Smooth muscle cell (in vitro differentiated cells): ENCODE measurements around the gene ARID1A. TPM values are rescaled to one million over a fixed set of nuclear protein-coding genes. Genes with fewer than 3 reads are reported as not detected.
A peak's percentile ranks its signal among the peaks of the same experiment; 100 is the strongest.

Experiments used
- DNase-seq: peaks from one replicate; lab custom pipeline; 2025; ENCODE audit not compliant: unreplicated experiment; lab: John Stamatoyannopoulos, UW
- H2AFZ ChIP-seq: fragments of 200-600 bp; sonication (generic); 2 replicates; pipeline ENCODE4 v1.6.0; 2016; ENCODE audit warnings: antibody characterized with exemption, low read depth, mild to moderate bottlenecking
- H3F3A ChIP-seq: fragments of 200-600 bp; sonication (generic); 2 replicates; pipeline ENCODE4 v1.6.0; 2017; ENCODE audit warnings: antibody characterized with exemption, low read depth
- H3K27ac ChIP-seq: fragments of 200-600 bp; sonication (generic); 2 replicates; pipeline ENCODE4 v1.5.1; 2016; ENCODE audit warnings: low read depth, mild to moderate bottlenecking
- H3K27me3 ChIP-seq: fragments of 200-600 bp; sonication (generic); 2 replicates; pipeline ENCODE4 v1.6.1; 2016; ENCODE audit warnings: low read depth, mild to moderate bottlenecking
- H3K36me3 ChIP-seq: fragments of 200-600 bp; sonication (generic); 2 replicates; pipeline ENCODE4 v1.5.1; 2016; ENCODE audit warnings: low read depth
- H3K4me1 ChIP-seq: fragments of 200-600 bp; sonication (generic); 2 replicates; pipeline ENCODE4 v1.5.1; 2016; ENCODE audit warnings: low read depth
- H3K4me2 ChIP-seq: fragments of 200-600 bp; sonication (generic); 2 replicates; pipeline ENCODE4 v1.6.0; 2016; ENCODE audit warnings: mild to moderate bottlenecking
- H3K4me3 ChIP-seq: fragments of 200-600 bp; sonication (generic); 2 replicates; pipeline ENCODE4 v1.5.1; 2016; ENCODE audit warnings: mild to moderate bottlenecking
- H3K79me2 ChIP-seq: fragments of 200-600 bp; sonication (generic); 2 replicates; pipeline ENCODE4 v1.6.0; 2016; ENCODE audit warnings: low read depth, mild to moderate bottlenecking
- H3K9ac ChIP-seq: fragments of 200-600 bp; sonication (generic); 2 replicates; pipeline ENCODE4 v1.6.0; 2016; ENCODE audit warnings: low read depth
- H3K9me3 ChIP-seq: fragments of 200-600 bp; sonication (generic); replicated peaks from 2 replicates; pipeline ENCODE4 v1.5.1; 2016; ENCODE audit warnings: low read depth
- H4K20me1 ChIP-seq: fragments of 200-600 bp; sonication (generic); 2 replicates; pipeline ENCODE4 v1.6.0; 2016; ENCODE audit warnings: low read depth
- WGBS: methylation state at CpG from one replicate; pipeline ENCODE4 v1.1.7; 2016; ENCODE audit warnings: low lambda C conversion rate; 5-methylcytosine and 5-hydroxymethylcytosine counted together
- polyA plus RNA-seq: library from polyadenylated mRNA; unstranded; fragments of >200 nt; fragmentation: Nextera tagmentation; extraction: Ambion mirVana; gene quantifications from 2 replicates; pipeline ENCODE4 v1.2.1, GENCODE V29; 2016
- total RNA-seq: library from RNA; depleted of rRNA; stranded (reverse); fragments of >200 nt; gene quantifications from 2 replicates; pipeline ENCODE4 v1.2.3, GENCODE V29; 2014
- TF ChIP-seq, protein P1 (sequence below): fragments of 200-600 bp; sonication (generic); IDR thresholded peaks from 2 replicates; pipeline ENCODE4 v1.5.1; 2017; ENCODE audit warnings: borderline replicate concordance, mild to moderate bottlenecking, antibody characterized with exemption; ENCODE audit not compliant: insufficient read depth, poor library complexity, severe bottlenecking

Gene ARID1A
- total and polyA plus RNA-seq, 2 experiments from 2014 or later, result 17.5 to 33.1 TPM

DNA sequence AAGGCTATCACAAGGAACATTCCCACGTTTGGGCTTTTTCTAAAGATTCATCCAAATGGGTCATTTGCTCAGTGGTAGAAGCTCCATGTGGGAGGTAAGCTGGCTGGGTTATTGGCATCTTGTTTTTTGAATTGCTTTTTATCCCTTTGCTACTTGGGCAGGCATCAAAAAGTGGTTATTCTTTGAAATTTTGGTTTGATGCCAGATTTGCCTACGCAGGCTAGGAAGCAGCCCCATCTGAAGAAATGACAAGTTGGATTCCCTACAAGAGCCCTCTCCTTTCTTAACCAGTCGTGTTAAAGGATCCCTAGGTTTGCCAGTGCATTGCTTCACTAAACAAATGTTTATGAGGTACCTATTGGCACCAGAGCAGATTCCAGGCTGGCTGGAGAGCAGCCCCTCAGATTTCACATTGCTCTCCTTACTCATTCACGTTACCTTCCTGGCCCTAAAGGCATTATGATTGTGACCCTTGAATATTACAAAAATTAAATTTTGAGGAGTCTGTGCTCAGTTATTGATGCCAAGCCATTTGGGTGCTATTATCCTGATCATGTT lies 38.8 kb downstream of the ARID1A start:
- H2AFZ ChIP-seq, result no peak overlapping the region
- H3K4me1 ChIP-seq, result no peaks in the 10 kb centered on the region
- TF ChIP-seq, protein P1, sequence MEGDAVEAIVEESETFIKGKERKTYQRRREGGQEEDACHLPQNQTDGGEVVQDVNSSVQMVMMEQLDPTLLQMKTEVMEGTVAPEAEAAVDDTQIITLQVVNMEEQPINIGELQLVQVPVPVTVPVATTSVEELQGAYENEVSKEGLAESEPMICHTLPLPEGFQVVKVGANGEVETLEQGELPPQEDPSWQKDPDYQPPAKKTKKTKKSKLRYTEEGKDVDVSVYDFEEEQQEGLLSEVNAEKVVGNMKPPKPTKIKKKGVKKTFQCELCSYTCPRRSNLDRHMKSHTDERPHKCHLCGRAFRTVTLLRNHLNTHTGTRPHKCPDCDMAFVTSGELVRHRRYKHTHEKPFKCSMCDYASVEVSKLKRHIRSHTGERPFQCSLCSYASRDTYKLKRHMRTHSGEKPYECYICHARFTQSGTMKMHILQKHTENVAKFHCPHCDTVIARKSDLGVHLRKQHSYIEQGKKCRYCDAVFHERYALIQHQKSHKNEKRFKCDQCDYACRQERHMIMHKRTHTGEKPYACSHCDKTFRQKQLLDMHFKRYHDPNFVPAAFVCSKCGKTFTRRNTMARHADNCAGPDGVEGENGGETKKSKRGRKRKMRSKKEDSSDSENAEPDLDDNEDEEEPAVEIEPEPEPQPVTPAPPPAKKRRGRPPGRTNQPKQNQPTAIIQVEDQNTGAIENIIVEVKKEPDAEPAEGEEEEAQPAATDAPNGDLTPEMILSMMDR, result no peak
- H3K27ac ChIP-seq, result no peak overlapping the region
- WGBS, result 94% methylated on average over 4 of the region's 4 CpGs
- no peak overlapping the region for H3K4me3 ChIP-seq
- H3K27me3 ChIP-seq, result no peaks in the 10 kb centered on the region
- H3K36me3 ChIP-seq, result no peaks in the 10 kb centered on the region
- H4K20me1 ChIP-seq, result peaks cover 95% of the 10 kb centered on the region
- H3K79me2 ChIP-seq, result peaks cover 93% of the 10 kb centered on the region
- H3F3A ChIP-seq, result peaks cover 11% of the 10 kb centered on the region
- no peak overlapping the region for H3K4me2 ChIP-seq
- H3K9me3 ChIP-seq, result no peaks in the 10 kb centered on the region
- H3K9ac ChIP-seq, result no peak overlapping the region
- no peak for DNase-seq

DNA sequence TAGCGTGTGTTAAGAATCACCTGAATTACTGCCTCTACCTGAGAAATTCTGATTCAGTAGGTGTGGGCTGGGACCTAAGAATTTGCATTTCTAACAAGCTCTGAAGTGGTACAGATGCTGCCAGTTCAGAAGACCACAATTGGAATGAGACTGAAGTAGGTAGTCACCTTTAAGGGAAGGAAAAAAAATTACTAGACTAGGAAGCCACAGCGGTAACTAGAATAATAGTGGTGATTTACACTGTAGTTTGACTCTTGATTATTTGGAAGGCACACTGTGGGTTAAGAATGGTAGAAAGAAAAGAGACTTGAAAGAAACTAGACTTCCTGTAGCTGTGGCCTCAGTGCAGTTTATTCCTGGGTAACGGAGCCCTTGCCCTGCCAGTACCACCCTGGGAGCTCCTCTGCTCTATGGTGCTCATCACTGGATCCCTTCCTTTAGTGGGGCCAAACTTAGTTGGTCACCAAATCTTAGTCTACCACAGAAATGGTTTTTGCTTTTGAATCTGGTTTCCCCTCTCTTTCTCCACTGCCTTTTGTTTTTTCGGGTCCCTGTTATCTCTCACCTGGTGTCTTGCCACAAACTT lies 43.6 kb downstream of the ARID1A start:
- Histone ChIP-seq H3K9ac (no peak overlapping the region), H2AFZ (no peak overlapping the region), H4K20me1 (peaks cover 95% of the 10 kb centered on the region), H3K36me3 (no peaks in the 10 kb centered on the region), H3K79me2 (peaks cover 88% of the 10 kb centered on the region), H3K27ac (peak overlapping the region; percentile 43), H3K4me1 (peaks cover 3% of the 10 kb centered on the region), H3F3A (peaks cover 37% of the 10 kb centered on the region), H3K27me3 (no peaks in the 10 kb centered on the region), H3K4me2 (no peak overlapping the region), H3K4me3 (no peak overlapping the region), H3K9me3 (no peaks in the 10 kb centered on the region)
- WGBS, result 91% methylated on average over 4 of the region's 4 CpGs
- TF ChIP-seq, protein P1, result no peak
- no peak for DNase-seq

DNA sequence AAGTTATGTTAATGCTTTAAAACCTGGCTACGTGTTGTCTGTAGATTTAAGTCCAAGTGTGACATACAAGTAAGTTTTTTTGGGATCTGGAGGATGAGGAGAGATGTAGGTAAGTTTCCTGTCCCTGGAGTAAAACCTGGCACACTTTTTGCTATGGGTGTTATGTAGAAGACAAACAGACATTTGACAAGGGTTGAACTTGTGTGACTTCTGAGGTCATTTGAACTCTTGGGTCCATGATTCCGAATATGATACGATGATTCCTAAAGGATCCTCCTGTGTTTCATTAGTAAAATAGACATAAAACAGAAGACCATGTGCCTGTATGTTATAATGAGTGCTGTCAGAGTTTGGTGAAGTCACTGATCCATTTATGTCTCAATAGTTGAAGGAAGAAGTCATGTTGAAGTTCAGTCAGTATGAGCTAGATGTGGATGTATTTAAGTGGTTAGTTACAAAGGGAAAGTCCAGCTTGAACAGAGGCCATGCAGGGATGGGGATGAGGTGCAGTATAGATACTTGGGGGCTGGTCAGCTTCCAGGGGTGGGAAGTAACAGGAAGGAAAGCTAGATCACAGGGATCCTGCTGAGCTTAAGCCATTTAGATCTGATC lies 44.3 kb downstream of the ARID1A start:
- WGBS, result 97% methylated on average over 3 of the region's 3 CpGs
- Histone ChIP-seq H3K36me3 (no peaks in the 10 kb centered on the region), H4K20me1 (peaks cover 95% of the 10 kb centered on the region), H3K27ac (peak overlapping the region; percentile 43), H3K79me2 (peaks cover 82% of the 10 kb centered on the region), H3K4me2 (no peak overlapping the region), H3K9ac (no peak overlapping the region), H3K4me3 (no peak overlapping the region), H3K9me3 (no peaks in the 10 kb centered on the region), H3K4me1 (peaks cover 8% of the 10 kb centered on the region), H3K27me3 (no peaks in the 10 kb centered on the region), H2AFZ (no peak overlapping the region), H3F3A (peaks cover 36% of the 10 kb centered on the region)
- TF ChIP-seq, protein P1, result no peak
- no peak for DNase-seq
